Fibroblast of peridontal ligament (primary cell): Measurements from ENCODE around the gene DSG2.

Source experiments
- DNase-seq: peaks from one replicate; pipeline ENCODE4 v3.0.0-alpha.2; 2010; ENCODE audit errors: extremely low read depth

Gene DSG2

GRCh38 chr18:31590570-31590969 is 92.6 kb downstream of the DSG2 start:
- DNase-seq, result no peak

DNA sequence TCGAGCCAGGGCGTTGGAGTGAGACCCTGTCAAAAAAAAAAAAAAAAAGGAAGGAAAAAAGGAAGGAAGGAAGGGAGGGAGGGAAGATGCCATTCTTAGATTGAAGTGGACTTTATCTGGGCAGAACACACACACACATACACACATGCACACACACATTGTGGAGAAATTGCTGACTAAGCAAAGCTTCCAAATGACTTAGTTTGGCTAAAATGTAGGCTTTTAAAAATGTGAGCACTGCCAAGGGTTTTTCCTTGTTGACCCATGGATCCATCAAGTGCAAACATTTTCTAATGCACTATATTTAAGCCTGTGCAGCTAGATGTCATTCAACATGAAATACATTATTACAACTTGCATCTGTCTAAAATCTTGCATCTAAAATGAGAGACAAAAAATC is 93.1 kb downstream of the DSG2 start:
- no peak for DNase-seq

DNA sequence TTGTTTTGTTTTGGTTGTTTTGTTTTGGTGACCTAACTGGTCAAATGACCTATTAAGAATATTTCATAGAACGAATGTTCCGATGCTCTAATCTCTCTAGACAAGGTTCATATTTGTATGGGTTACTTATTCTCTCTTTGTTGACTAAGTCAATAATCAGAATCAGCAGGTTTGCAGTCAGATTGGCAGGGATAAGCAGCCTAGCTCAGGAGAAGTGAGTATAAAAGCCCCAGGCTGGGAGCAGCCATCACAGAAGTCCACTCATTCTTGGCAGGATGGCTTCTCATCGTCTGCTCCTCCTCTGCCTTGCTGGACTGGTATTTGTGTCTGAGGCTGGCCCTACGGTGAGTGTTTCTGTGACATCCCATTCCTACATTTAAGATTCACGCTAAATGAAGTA is 93.7 kb downstream of the DSG2 start, which contains the start of gene TTR:
Gene TTR (plus strand): TSS at position 250 of the 400 bp plus-strand sequence. CDS start 26 bp downstream, at position 276.
- DNase-seq, result no peak

DNA sequence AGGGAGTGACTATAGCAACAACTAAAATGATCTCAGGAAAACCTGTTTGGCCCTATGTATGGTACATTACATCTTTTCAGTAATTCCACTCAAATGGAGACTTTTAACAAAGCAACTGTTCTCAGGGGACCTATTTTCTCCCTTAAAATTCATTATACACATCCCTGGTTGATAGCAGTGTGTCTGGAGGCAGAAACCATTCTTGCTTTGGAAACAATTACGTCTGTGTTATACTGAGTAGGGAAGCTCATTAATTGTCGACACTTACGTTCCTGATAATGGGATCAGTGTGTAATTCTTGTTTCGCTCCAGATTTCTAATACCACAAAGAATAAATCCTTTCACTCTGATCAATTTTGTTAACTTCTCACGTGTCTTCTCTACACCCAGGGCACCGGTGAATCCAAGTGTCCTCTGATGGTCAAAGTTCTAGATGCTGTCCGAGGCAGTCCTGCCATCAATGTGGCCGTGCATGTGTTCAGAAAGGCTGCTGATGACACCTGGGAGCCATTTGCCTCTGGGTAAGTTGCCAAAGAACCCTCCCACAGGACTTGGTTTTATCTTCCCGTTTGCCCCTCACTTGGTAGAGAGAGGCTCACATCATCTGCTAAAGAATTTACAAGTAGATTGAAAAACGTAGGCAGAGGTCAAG is 94.7 kb downstream of the DSG2 start:
- DNase-seq, result no peak

DNA sequence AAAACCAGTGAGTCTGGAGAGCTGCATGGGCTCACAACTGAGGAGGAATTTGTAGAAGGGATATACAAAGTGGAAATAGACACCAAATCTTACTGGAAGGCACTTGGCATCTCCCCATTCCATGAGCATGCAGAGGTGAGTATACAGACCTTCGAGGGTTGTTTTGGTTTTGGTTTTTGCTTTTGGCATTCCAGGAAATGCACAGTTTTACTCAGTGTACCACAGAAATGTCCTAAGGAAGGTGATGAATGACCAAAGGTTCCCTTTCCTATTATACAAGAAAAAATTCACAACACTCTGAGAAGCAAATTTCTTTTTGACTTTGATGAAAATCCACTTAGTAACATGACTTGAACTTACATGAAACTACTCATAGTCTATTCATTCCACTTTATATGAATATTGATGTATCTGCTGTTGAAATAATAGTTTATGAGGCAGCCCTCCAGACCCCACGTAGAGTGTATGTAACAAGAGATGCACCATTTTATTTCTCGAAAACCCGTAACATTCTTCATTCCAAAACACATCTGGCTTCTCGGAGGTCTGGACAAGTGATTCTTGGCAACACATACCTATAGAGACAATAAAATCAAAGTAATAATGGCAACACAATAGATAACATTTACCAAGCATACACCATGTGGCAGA is 97.3 kb downstream of the DSG2 start:
- no peak for DNase-seq

DNA sequence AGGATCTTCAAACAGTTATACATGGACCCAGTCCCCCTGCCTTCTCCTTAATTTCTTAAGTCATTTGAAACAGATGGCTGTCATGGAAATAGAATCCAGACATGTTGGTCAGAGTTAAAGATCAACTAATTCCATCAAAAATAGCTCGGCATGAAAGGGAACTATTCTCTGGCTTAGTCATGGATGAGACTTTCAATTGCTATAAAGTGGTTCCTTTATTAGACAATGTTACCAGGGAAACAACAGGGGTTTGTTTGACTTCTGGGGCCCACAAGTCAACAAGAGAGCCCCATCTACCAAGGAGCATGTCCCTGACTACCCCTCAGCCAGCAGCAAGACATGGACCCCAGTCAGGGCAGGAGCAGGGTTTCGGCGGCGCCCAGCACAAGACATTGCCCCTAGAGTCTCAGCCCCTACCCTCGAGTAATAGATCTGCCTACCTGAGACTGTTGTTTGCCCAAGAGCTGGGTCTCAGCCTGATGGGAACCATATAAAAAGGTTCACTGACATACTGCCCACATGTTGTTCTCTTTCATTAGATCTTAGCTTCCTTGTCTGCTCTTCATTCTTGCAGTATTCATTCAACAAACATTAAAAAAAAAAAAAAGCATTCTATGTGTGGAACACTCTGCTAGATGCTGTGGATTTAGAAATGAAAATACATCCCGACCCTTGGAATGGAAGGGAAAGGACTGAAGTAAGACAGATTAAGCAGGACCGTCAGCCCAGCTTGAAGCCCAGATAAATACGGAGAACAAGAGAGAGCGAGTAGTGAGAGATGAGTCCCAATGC is 98.3 kb downstream of the DSG2 start:
- no peak for DNase-seq

- no peak for DNase-seq
Measured at GRCh38 chr18:31598021-31598805, 100.2 kb downstream of the DSG2 start.
